ENCODE results near the gene EML6.

EML6 gene

DNA sequence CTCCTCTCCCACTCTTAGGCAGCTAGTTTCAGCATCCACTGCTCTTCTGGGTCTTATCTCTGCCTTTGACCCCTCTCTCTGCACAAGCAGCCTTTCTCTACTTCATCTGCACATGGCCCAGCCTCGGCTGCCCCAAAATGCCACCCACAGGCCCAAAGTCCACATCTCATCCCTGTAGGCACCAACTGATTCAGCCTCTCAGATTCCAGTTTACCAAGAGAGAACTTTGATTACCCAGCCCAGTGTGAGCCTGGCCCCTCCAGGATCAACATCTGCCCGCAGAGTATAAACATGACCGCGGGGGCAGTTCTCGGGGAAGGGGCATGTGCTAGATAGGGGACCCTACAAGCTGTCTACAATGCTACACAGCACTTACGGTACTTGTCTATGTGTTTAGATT is 185.1 kb downstream of the EML6 start:
- Histone ChIP-seq H3K4me2 (ENCODE audit: low read depth, low read length, poor library complexity, severe bottlenecking) (no peak overlapping the region), H3K9me3 (ENCODE audit: insufficient read depth, low read depth, low read length) (no peaks in the 10 kb centered on the region), H3K4me1 (ENCODE audit: insufficient read depth, low read length, poor library complexity, severe bottlenecking) (peaks cover 7% of the 10 kb centered on the region), H3K27me3 (ENCODE audit: insufficient read depth, low read length, poor library complexity, severe bottlenecking) (no peaks in the 10 kb centered on the region), H3F3A (ENCODE audit: low read depth) (no peaks in the 10 kb centered on the region), H3K36me3 (ENCODE audit: insufficient read depth, low read length) (no peaks in the 10 kb centered on the region), H3K79me2 (ENCODE audit: insufficient read depth, low read length) (no peaks in the 10 kb centered on the region), H2AFZ (ENCODE audit: low read length) (no peak overlapping the region), H4K20me1 (ENCODE audit: insufficient read depth, low read length, poor library complexity, severe bottlenecking) (no peaks in the 10 kb centered on the region), H3K9me2 (replicated peaks; ENCODE audit: low read depth, low read length) (no peaks in the 10 kb centered on the region), H3K4me3 (ENCODE audit: low read length, poor library complexity, severe bottlenecking) (no peak overlapping the region), H3K9ac (ENCODE audit: low read depth, low read length, poor library complexity, severe bottlenecking) (no peak overlapping the region)
- TF ChIP-seq EZH2phosphoT487 (IDR thresholded peaks at IDR 0.05; ENCODE audit: borderline replicate concordance): no peak
- TF ChIP-seq, protein P1, sequence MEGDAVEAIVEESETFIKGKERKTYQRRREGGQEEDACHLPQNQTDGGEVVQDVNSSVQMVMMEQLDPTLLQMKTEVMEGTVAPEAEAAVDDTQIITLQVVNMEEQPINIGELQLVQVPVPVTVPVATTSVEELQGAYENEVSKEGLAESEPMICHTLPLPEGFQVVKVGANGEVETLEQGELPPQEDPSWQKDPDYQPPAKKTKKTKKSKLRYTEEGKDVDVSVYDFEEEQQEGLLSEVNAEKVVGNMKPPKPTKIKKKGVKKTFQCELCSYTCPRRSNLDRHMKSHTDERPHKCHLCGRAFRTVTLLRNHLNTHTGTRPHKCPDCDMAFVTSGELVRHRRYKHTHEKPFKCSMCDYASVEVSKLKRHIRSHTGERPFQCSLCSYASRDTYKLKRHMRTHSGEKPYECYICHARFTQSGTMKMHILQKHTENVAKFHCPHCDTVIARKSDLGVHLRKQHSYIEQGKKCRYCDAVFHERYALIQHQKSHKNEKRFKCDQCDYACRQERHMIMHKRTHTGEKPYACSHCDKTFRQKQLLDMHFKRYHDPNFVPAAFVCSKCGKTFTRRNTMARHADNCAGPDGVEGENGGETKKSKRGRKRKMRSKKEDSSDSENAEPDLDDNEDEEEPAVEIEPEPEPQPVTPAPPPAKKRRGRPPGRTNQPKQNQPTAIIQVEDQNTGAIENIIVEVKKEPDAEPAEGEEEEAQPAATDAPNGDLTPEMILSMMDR (conservative IDR thresholded peaks at IDR 0.05; ENCODE audit: low read length): no peak

GRCh38 chr2:54909001-54909400 is 185.5 kb downstream of the EML6 start:
- no peak overlapping the region for H3K9ac ChIP-seq (ENCODE audit: low read depth, low read length, poor library complexity, severe bottlenecking)
- no peaks in the 10 kb centered on the region for H3F3A ChIP-seq (ENCODE audit: low read depth)
- no peaks in the 10 kb centered on the region for H3K27me3 ChIP-seq (ENCODE audit: insufficient read depth, low read length, poor library complexity, severe bottlenecking)
- H3K4me1 ChIP-seq (ENCODE audit: insufficient read depth, low read length, poor library complexity, severe bottlenecking): peaks cover 4% of the 10 kb centered on the region
- H3K9me2 ChIP-seq (replicated peaks; ENCODE audit: low read depth, low read length): no peaks in the 10 kb centered on the region
- H3K9me3 ChIP-seq (ENCODE audit: insufficient read depth, low read depth, low read length): no peaks in the 10 kb centered on the region
- H3K36me3 ChIP-seq (ENCODE audit: insufficient read depth, low read length): no peaks in the 10 kb centered on the region
- no peak overlapping the region for H2AFZ ChIP-seq (ENCODE audit: low read length)
- no peaks in the 10 kb centered on the region for H4K20me1 ChIP-seq (ENCODE audit: insufficient read depth, low read length, poor library complexity, severe bottlenecking)
- H3K4me3 ChIP-seq (ENCODE audit: low read length, poor library complexity, severe bottlenecking): no peak overlapping the region
- no peak for TF ChIP-seq EZH2phosphoT487 (IDR thresholded peaks at IDR 0.05; ENCODE audit: borderline replicate concordance)
- TF ChIP-seq, protein P1 (conservative IDR thresholded peaks at IDR 0.05; ENCODE audit: low read length): no peak
- H3K79me2 ChIP-seq (ENCODE audit: insufficient read depth, low read length): no peaks in the 10 kb centered on the region
- H3K4me2 ChIP-seq (ENCODE audit: low read depth, low read length, poor library complexity, severe bottlenecking): no peak overlapping the region

DNA sequence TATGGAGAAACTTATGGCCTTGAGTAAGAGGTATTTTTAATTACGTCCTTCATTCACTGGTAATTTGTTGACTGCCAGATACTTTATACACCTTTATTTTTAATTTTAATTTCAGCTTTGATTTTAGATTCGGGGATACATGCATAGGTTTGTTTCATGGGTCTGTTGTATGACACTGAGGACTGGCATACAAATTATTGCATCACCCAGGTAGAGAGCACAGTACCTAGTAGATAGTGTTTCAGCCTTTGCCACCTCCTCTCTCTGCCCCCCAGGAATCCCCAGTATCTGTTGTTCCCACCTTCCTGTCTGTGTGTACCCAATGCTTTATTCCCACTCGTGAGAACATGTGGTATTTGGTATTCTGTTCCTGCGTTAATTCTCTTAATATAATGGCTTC is 188.8 kb downstream of the EML6 start:
- no peak overlapping the region for H2AFZ ChIP-seq (ENCODE audit: low read length)
- H3F3A ChIP-seq (ENCODE audit: low read depth): no peaks in the 10 kb centered on the region
- no peak overlapping the region for H3K4me2 ChIP-seq (ENCODE audit: low read depth, low read length, poor library complexity, severe bottlenecking)
- no peaks in the 10 kb centered on the region for H3K4me1 ChIP-seq (ENCODE audit: insufficient read depth, low read length, poor library complexity, severe bottlenecking)
- no peaks in the 10 kb centered on the region for H4K20me1 ChIP-seq (ENCODE audit: insufficient read depth, low read length, poor library complexity, severe bottlenecking)
- no peak overlapping the region for H3K9ac ChIP-seq (ENCODE audit: low read depth, low read length, poor library complexity, severe bottlenecking)
- no peaks in the 10 kb centered on the region for H3K9me3 ChIP-seq (ENCODE audit: insufficient read depth, low read depth, low read length)
- TF ChIP-seq EZH2phosphoT487 (IDR thresholded peaks at IDR 0.05; ENCODE audit: borderline replicate concordance): no peak
- TF ChIP-seq, protein P1 (conservative IDR thresholded peaks at IDR 0.05; ENCODE audit: low read length): no peak
- no peaks in the 10 kb centered on the region for H3K79me2 ChIP-seq (ENCODE audit: insufficient read depth, low read length)
- H3K27me3 ChIP-seq (ENCODE audit: insufficient read depth, low read length, poor library complexity, severe bottlenecking): no peaks in the 10 kb centered on the region
- H3K9me2 ChIP-seq (replicated peaks; ENCODE audit: low read depth, low read length): no peaks in the 10 kb centered on the region
- H3K36me3 ChIP-seq (ENCODE audit: insufficient read depth, low read length): no peaks in the 10 kb centered on the region
- no peak overlapping the region for H3K4me3 ChIP-seq (ENCODE audit: low read length, poor library complexity, severe bottlenecking)
